H1 (cell line): ENCODE data around the gene KRT13. TPM values are rescaled to one million over a fixed set of nuclear protein-coding genes. Genes with fewer than 3 reads are reported as not detected.

Experiments
- BCL11A ChIP-seq, 2 experiments: IDR thresholded peaks; one replicate each; pipeline ENCODE4 v1.6.1; 2011; ENCODE audit warnings: low read depth in 2 of 2, low read length in 2 of 2, mild to moderate bottlenecking in 2 of 2
- NANOG ChIP-seq: IDR thresholded peaks from 2 replicates; pipeline ENCODE4 v1.6.1; 2011; ENCODE audit warnings: low read length, low read depth, mild to moderate bottlenecking, inconsistent platforms; ENCODE audit not compliant: insufficient read depth, poor library complexity, severe bottlenecking
- SIRT6 ChIP-seq: IDR thresholded peaks from one replicate; pipeline ENCODE4 v1.7.1; 2012; ENCODE audit warnings: low read length, inconsistent platforms
- polyA plus RNA-seq, 7 experiments: library from polyadenylated mRNA; depleted of rRNA in 3 of 7; stranded (reverse) in 5 of 7; unstranded in 2 of 7; fragments of >200 nt in 5 of 7; fragments of 200-250 nt in 2 of 7; gene quantifications; 1 replicate in 5 of 7; 2 replicates in 1 of 7; 4 replicates in 1 of 7; pipeline versions ENCODE4 v1.2.1 to v1.2.3, GENCODE V29; 2011 to 2013; ENCODE audit warnings: missing spikeins in 2 of 7, mixed read lengths in 2 of 7
- total RNA-seq: library from RNA; stranded (reverse); fragmentation: NEBNext Ultra II Directional; extraction: Animal tissue kit (Norgen Biotek cat#: 25700); gene quantifications from 2 replicates; pipeline ENCODE4 v1.2.1, GENCODE V29; 2021
- TF ChIP-seq, protein P1 (sequence below): IDR thresholded peaks from 2 replicates; pipeline ENCODE4 v1.6.1; 2011; ENCODE audit warnings: low read length, improper control_type of control experiment

The KRT13 gene
- total and polyA plus RNA-seq, 2 of the 8 experiments (the other 6 are each of a cell fraction or from before 2014, with no cell fraction given): 0.09 TPM; not detected in 1

DNA sequence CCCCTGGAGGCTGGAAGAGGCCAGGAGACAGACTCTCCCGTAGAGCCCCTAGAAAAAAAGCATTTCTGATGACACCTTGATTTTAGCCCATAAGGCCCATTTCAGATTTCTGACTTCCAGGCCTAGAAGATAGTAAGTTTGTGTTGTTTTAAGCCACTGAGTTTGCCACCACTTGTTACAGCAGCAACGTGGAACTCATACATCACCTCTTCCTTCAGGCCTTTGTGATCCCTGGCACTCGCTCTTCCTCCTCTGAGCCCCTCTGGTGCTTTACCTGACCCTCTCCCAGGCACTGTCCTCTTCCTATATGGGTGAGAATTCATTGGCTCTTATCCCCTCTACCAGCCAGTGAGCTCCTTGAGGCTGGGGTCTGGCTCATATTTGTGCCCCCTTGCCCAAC, 41.4 kb upstream of the KRT13 start (continued):
- TF ChIP-seq BCL11A (IDR thresholded peaks at IDR 0.05; ENCODE audit: low read depth in 2 of 2, low read length in 2 of 2) (no peak), SIRT6 (no peak), NANOG (no peak)
- TF ChIP-seq, protein P1, sequence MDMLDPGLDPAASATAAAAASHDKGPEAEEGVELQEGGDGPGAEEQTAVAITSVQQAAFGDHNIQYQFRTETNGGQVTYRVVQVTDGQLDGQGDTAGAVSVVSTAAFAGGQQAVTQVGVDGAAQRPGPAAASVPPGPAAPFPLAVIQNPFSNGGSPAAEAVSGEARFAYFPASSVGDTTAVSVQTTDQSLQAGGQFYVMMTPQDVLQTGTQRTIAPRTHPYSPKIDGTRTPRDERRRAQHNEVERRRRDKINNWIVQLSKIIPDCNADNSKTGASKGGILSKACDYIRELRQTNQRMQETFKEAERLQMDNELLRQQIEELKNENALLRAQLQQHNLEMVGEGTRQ: no peak
- TF ChIP-seq, all 59 proteins: peak for 0
